Mesendoderm (in vitro differentiated cells): Measurements from ENCODE around the gene SLC13A3.

Experiments
- DNase-seq: peaks from one replicate; pipeline ENCODE4 v3.0.0; 2013
- H2AK5ac ChIP-seq: 2 replicates; pipeline ENCODE4 v1.6.1; 2013; ENCODE audit warnings: low read length, inconsistent platforms
- H2BK120ac ChIP-seq: 2 replicates; pipeline ENCODE4 v1.6.1; 2013; ENCODE audit warnings: low read depth, mild to moderate bottlenecking, low read length, moderate library complexity, mixed read lengths
- H2BK15ac ChIP-seq: replicated peaks from 2 replicates; pipeline ENCODE4 v1.6.1; 2013; ENCODE audit warnings: low read depth, mild to moderate bottlenecking, moderate library complexity
- H2BK5ac ChIP-seq: 2 replicates; pipeline ENCODE4 v1.6.1; 2013; ENCODE audit warnings: low read length, inconsistent platforms
- H3K18ac ChIP-seq: 2 replicates; pipeline ENCODE4 v1.6.1; 2013; ENCODE audit warnings: mild to moderate bottlenecking, low read length, mixed read lengths
- H3K23ac ChIP-seq: one replicate; pipeline ENCODE4 v1.6.1; 2013; ENCODE audit warnings: low read length
- H3K27ac ChIP-seq: 2 replicates; pipeline ENCODE4 v1.5.1; 2013; ENCODE audit warnings: low read depth, mild to moderate bottlenecking, inconsistent platforms, low read length, moderate library complexity
- H3K27me3 ChIP-seq: 2 replicates; pipeline ENCODE4 v1.6.1; 2013; ENCODE audit warnings: low read length, control low read depth, mild to moderate bottlenecking, inconsistent platforms; ENCODE audit not compliant: insufficient read depth, poor library complexity
- H3K36me3 ChIP-seq: 2 replicates; pipeline ENCODE4 v1.6.1; 2013; ENCODE audit warnings: low read length, inconsistent platforms; ENCODE audit not compliant: control insufficient read depth, insufficient read depth
- H3K4ac ChIP-seq: one replicate; pipeline ENCODE4 v1.6.1; 2013; ENCODE audit warnings: low read depth, mild to moderate bottlenecking, low read length, moderate library complexity
- H3K4me1 ChIP-seq: 2 replicates; pipeline ENCODE4 v1.6.1; 2013; ENCODE audit warnings: low read depth, low read length, inconsistent platforms; ENCODE audit not compliant: control insufficient read depth
- H3K4me2 ChIP-seq: 2 replicates; pipeline ENCODE4 v1.6.1; 2013; ENCODE audit warnings: low read length
- H3K4me3 ChIP-seq: 2 replicates; pipeline ENCODE4 v1.5.1; 2013; ENCODE audit warnings: mild to moderate bottlenecking, low read length
- H3K56ac ChIP-seq: one replicate; pipeline ENCODE4 v1.6.1; 2013; ENCODE audit warnings: low read length
- H3K79me1 ChIP-seq: 2 replicates; pipeline ENCODE4 v1.6.1; 2013; ENCODE audit warnings: low read length, inconsistent platforms
- H3K79me2 ChIP-seq: 2 replicates; pipeline ENCODE4 v1.6.1; 2013; ENCODE audit warnings: mild to moderate bottlenecking, low read length; ENCODE audit not compliant: control insufficient read depth, insufficient read depth
- H3K9ac ChIP-seq: 2 replicates; pipeline ENCODE4 v1.6.1; 2013; ENCODE audit warnings: low read length, inconsistent platforms
- H4K5ac ChIP-seq: one replicate; pipeline ENCODE4 v1.6.1; 2013; ENCODE audit warnings: low read length
- H4K8ac ChIP-seq: one replicate; pipeline ENCODE4 v1.6.1; 2013; ENCODE audit warnings: low read depth, mild to moderate bottlenecking, control low read depth, low read length, moderate library complexity
- WGBS: extraction: QIAGEN DNeasy Blood & Tissue Kit; methylation state at CpG from one replicate; pipeline ENCODE4 v1.1.7; 2013; ENCODE audit warnings: low lambda C conversion rate, missing lambda C conversion rate; ENCODE audit not compliant: insufficient coverage; ENCODE audit errors: extremely low coverage; 5-methylcytosine and 5-hydroxymethylcytosine counted together

Gene SLC13A3

DNA sequence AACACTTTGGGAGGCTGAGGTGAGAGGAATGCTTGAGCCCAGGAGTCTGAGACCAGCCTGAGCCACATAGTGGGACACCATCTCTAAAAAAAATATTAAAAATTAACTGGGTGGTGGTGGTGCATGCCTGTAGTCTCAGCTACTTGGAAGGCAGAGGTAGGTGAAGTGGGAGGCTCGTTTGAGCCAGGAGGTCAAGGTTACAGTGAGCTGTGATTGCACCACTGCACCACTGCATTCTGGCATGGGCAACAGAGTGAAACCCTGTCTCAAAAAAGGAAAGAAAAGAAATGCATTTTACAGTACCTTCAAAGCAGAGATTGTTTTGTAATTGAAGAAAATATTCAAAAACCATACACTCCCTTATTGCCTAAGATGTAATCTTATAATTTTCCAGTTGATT, 107.3 kb downstream of the SLC13A3 start:
- WGBS: no CpG with 5 or more reads among the region's 1 CpG
- no peaks in the 10 kb centered on the region for H3K27me3 ChIP-seq
- no peaks in the 10 kb centered on the region for H3K79me1 ChIP-seq
- H2AK5ac ChIP-seq: no peak overlapping the region
- no peak overlapping the region for H2BK120ac ChIP-seq
- H3K4me3 ChIP-seq: no peak overlapping the region
- H3K18ac ChIP-seq: no peak overlapping the region
- DNase-seq: no peak
- H3K79me2 ChIP-seq: no peaks in the 10 kb centered on the region
- H3K4me1 ChIP-seq: peaks cover 2% of the 10 kb centered on the region
- H3K27ac ChIP-seq: no peak overlapping the region
- no peak overlapping the region for H3K56ac ChIP-seq
- H3K23ac ChIP-seq: no peak overlapping the region
- no peak overlapping the region for H2BK5ac ChIP-seq
- no peak overlapping the region for H4K5ac ChIP-seq
- H3K9ac ChIP-seq: no peak overlapping the region
- no peak overlapping the region for H3K4ac ChIP-seq
- H4K8ac ChIP-seq: no peak overlapping the region
- H3K4me2 ChIP-seq: no peak overlapping the region
- no peaks in the 10 kb centered on the region for H3K36me3 ChIP-seq
- H2BK15ac ChIP-seq: no peak overlapping the region

DNA sequence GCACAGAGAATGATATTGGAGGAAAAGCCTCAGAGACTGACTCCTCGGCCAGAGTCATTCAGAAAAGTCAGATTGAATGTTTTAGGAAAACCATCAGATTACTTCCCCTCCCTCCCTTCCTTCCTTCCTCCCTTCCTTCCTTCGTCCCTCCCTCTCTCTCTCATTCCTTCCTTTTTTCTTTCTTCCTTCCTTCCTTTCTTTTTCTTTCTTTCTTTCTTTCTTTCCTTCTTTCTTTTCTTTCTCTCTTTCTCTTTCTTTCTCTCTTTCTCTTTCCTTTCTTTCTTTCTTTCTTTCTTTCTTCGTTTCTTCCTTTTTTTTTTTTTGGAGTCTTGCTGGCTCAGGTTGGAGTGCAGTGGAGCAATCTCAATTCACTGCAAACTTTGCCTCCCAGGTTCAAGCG, 108.2 kb downstream of the SLC13A3 start:
- Histone ChIP-seq H3K18ac (no peak overlapping the region), H3K36me3 (no peaks in the 10 kb centered on the region), H3K4me3 (no peak overlapping the region), H3K79me2 (no peaks in the 10 kb centered on the region), H3K79me1 (no peaks in the 10 kb centered on the region), H3K4me2 (no peak overlapping the region), H2AK5ac (no peak overlapping the region), H4K8ac (no peak overlapping the region), H3K23ac (no peak overlapping the region), H3K9ac (no peak overlapping the region), H3K4ac (no peak overlapping the region), H3K56ac (no peak overlapping the region), H2BK120ac (no peak overlapping the region), H3K4me1 (peaks cover 2% of the 10 kb centered on the region), H4K5ac (no peak overlapping the region), H3K27me3 (no peaks in the 10 kb centered on the region), H2BK15ac (no peak overlapping the region), H2BK5ac (no peak overlapping the region), H3K27ac (no peak overlapping the region)
- no CpG with 5 or more reads among the region's 4 CpGs for WGBS
- DNase-seq: no peak

DNA sequence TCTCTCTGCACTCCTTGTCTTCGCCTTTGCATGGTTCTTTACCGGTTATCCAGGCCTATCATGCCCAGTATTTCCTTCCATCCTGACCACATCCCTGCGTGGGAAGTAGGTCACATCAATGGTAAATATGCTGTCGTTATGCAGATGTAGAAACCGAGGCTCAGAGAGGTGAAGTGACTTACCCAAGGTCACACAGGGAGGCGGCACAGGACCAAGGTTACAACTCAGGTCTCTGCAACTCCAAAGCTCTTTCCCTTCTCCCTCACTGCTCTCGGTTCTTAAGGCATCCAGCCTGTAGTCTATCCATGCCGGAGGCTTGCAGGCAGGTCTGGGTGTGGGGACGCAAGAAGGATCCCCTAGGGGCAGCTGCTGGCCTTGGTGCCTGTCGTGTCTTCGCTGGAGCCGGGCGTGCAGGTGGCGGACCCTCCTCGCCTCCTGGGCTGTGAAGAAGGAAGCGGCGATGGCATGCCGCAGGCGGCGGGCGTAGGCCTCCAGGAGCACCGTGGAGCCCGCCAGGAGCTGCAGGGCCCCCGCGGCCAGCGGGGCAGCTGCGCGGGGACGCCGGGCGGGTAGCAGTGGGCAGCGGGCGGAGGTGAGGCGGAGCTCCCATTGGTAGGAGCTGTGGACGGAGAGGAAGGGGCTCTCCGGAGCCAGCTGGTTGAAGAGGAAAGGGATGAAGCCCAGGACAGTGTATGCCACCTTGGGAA, 109.9 kb downstream of the SLC13A3 start:
- H3K4me2 ChIP-seq: no peak overlapping the region
- no peak overlapping the region for H3K9ac ChIP-seq
- no peak overlapping the region for H2BK120ac ChIP-seq
- no peak overlapping the region for H4K5ac ChIP-seq
- H3K79me1 ChIP-seq: no peaks in the 10 kb centered on the region
- H3K36me3 ChIP-seq: no peaks in the 10 kb centered on the region
- H3K4ac ChIP-seq: no peak overlapping the region
- H2AK5ac ChIP-seq: no peak overlapping the region
- no peak overlapping the region for H3K18ac ChIP-seq
- H2BK5ac ChIP-seq: no peak overlapping the region
- H3K79me2 ChIP-seq: no peaks in the 10 kb centered on the region
- no peak for DNase-seq
- H3K27me3 ChIP-seq: no peaks in the 10 kb centered on the region
- WGBS: no CpG with 5 or more reads among the region's 36 CpGs
- no peak overlapping the region for H3K56ac ChIP-seq
- no peak overlapping the region for H2BK15ac ChIP-seq
- H3K4me3 ChIP-seq: no peak overlapping the region
- H3K23ac ChIP-seq: no peak overlapping the region
- peaks cover 2% of the 10 kb centered on the region for H3K4me1 ChIP-seq
- H4K8ac ChIP-seq: no peak overlapping the region
- no peak overlapping the region for H3K27ac ChIP-seq

DNA sequence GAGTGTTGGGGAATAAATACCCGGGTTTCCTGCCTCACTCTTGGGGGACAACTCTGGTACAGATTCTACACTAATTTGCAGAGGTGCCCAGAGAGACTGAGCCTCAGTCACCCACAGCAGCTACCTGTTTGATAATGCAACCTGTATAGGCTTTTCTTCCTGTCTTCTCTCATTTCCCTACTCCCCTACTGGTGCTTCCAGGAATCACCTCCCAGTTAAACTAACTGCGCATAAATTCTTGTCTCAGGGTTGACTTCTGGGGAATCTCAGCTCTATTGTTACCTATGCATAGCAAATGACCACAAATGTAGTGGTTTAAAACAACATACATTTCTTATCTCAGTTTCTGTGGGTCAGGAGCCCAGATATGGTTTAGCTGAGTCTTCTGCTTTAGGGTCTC, 112.1 kb downstream of the SLC13A3 start:
- no peak overlapping the region for H3K23ac ChIP-seq
- no peaks in the 10 kb centered on the region for H3K27me3 ChIP-seq
- no CpG with 5 or more reads among the region's 2 CpGs for WGBS

DNA sequence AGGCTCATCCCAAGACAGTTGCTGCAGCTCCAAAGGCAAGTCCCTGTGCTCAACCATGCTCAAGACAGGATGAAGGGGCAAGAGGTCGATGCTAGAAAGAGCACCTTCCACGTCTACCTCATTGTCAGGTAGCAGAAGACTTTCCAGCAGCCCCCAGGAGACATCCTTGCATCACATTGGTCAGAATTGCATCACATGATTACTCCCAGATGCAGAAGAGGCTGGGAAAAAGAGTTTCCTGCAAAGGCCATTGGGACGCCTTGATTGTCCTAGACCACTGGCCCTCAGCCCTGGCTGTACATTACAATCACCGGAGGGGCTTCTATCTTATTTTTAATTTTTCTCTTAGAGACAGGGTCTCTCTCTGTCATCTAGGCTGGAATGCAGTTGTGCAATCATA, 120.6 kb downstream of the SLC13A3 start:
- no peak overlapping the region for H3K23ac ChIP-seq
- WGBS: no CpG with 5 or more reads among the region's 4 CpGs
- no peak overlapping the region for H2BK5ac ChIP-seq
- no peak overlapping the region for H3K4me3 ChIP-seq
- H3K27ac ChIP-seq: no peak overlapping the region
- H4K8ac ChIP-seq: no peak overlapping the region
- DNase-seq: no peak
- H4K5ac ChIP-seq: no peak overlapping the region
- no peaks in the 10 kb centered on the region for H3K36me3 ChIP-seq
- H3K79me2 ChIP-seq: no peaks in the 10 kb centered on the region
- no peak overlapping the region for H2AK5ac ChIP-seq
- H3K79me1 ChIP-seq: no peaks in the 10 kb centered on the region
- H2BK120ac ChIP-seq: no peak overlapping the region
- H3K4me2 ChIP-seq: no peak overlapping the region
- no peak overlapping the region for H3K18ac ChIP-seq
- no peaks in the 10 kb centered on the region for H3K4me1 ChIP-seq
- no peak overlapping the region for H3K4ac ChIP-seq
- H3K27me3 ChIP-seq: no peaks in the 10 kb centered on the region
- H3K56ac ChIP-seq: no peak overlapping the region
- H2BK15ac ChIP-seq: no peak overlapping the region
- H3K9ac ChIP-seq: no peak overlapping the region

More for the DNA sequence above, 112.1 kb downstream of the SLC13A3 start:
- peaks cover 2% of the 10 kb centered on the region for H3K4me1 ChIP-seq
- no peak overlapping the region for H2AK5ac ChIP-seq
- H2BK120ac ChIP-seq: no peak overlapping the region
- no peaks in the 10 kb centered on the region for H3K36me3 ChIP-seq
- peak; percentile 44 for DNase-seq
- H3K4ac ChIP-seq: no peak overlapping the region
- no peak overlapping the region for H3K9ac ChIP-seq
- no peaks in the 10 kb centered on the region for H3K79me2 ChIP-seq
- no peak overlapping the region for H3K18ac ChIP-seq
- H3K4me3 ChIP-seq: no peak overlapping the region
- H3K4me2 ChIP-seq: no peak overlapping the region
- no peak overlapping the region for H4K5ac ChIP-seq
- H2BK5ac ChIP-seq: no peak overlapping the region
- no peaks in the 10 kb centered on the region for H3K79me1 ChIP-seq
- no peak overlapping the region for H4K8ac ChIP-seq
- no peak overlapping the region for H3K27ac ChIP-seq
- no peak overlapping the region for H2BK15ac ChIP-seq
- no peak overlapping the region for H3K56ac ChIP-seq
